Caco-2 (cell line): Measurements from ENCODE around the gene PDE9A. TPM values are rescaled to one million over a fixed set of nuclear protein-coding genes. Genes with fewer than 3 reads are reported as not detected.

Experiments
- BruUV-seq: library from RNA; stranded (reverse); fragments of 400-500 nt; replicated peaks from 2 replicates; lab custom pipeline; 2021; lab: Mats Ljungman, UMichigan
- CTCF ChIA-PET: fragments of 300-600 bp; sonication (Branson Sonifier 250); formaldehyde crosslinking; loops from one replicate; lab custom pipeline; 2022; ENCODE audit warnings: antibody characterized with exemption; lab: Charles Lee
- POLR2A ChIA-PET: fragments of 300-600 bp; sonication (Branson Sonifier 250); formaldehyde crosslinking; loops from one replicate; lab custom pipeline; 2022; ENCODE audit warnings: antibody characterized with exemption; lab: Charles Lee
- DNase-seq, 2 experiments: peaks; one replicate each; pipeline versions ENCODE4 v3.0.0 to v3.0.0-alpha.2; 2020 to 2022
- H3K27me3 ChIP-seq: replicated peaks from 2 replicates; pipeline ENCODE4 v1.6.0; 2011; ENCODE audit warnings: low read length; ENCODE audit not compliant: control insufficient read depth, insufficient read depth
- H3K36me3 ChIP-seq: 2 replicates; pipeline ENCODE4 v1.5.1; 2011; ENCODE audit warnings: low read length; ENCODE audit not compliant: control insufficient read depth, insufficient read depth
- H3K4me1 ChIP-seq: fragments of 250-450 bp; sonication (Bioruptor Pico); 2 replicates; pipeline ENCODE4 v1.5.1; 2020; ENCODE audit warnings: mild to moderate bottlenecking
- H3K4me3 ChIP-seq: 2 replicates; pipeline ENCODE4 v1.5.1; 2011; ENCODE audit warnings: low read depth, mild to moderate bottlenecking, control low read depth, low read length
- H3K9me3 ChIP-seq: fragments of 250-450 bp; sonication (Bioruptor Pico); 2 replicates; pipeline ENCODE4 v1.5.1; 2020; ENCODE audit warnings: mild to moderate bottlenecking, moderate library complexity
- H3K27ac Mint-ChIP-seq: one replicate; pipeline ENCODE4 v1.8.0; 2022; ENCODE audit warnings: mixed read lengths; ENCODE audit not compliant: unreplicated experiment
- H3K27me3 Mint-ChIP-seq: one replicate; pipeline ENCODE4 v1.8.0; 2022; ENCODE audit warnings: mixed read lengths; ENCODE audit not compliant: insufficient read depth, unreplicated experiment
- H3K36me3 Mint-ChIP-seq: one replicate; pipeline ENCODE4 v1.8.0; 2022; ENCODE audit warnings: mild to moderate bottlenecking, mixed read lengths; ENCODE audit not compliant: insufficient read depth, unreplicated experiment
- H3K4me1 Mint-ChIP-seq: one replicate; pipeline ENCODE4 v1.8.0; 2022; ENCODE audit warnings: low read depth, mixed read lengths; ENCODE audit not compliant: unreplicated experiment
- H3K4me3 Mint-ChIP-seq: one replicate; pipeline ENCODE4 v1.8.0; 2022; ENCODE audit warnings: mild to moderate bottlenecking, moderate library complexity, mixed read lengths; ENCODE audit not compliant: unreplicated experiment
- H3K9me3 Mint-ChIP-seq: one replicate; pipeline ENCODE4 v1.8.0; 2022; ENCODE audit warnings: mixed read lengths; ENCODE audit not compliant: unreplicated experiment
- intact Hi-C: fragments of 100-400 bp; cut with micrococcal nuclease; formaldehyde crosslinking; loops from one replicate; pipeline ENCODE4 v1.10.0; 2022; ENCODE audit not compliant: unreplicated experiment
- total RNA-seq: library from RNA; stranded (reverse); gene quantifications from 2 replicates; pipeline ENCODE4 v1.2.3, GENCODE V29; 2022
- TF ChIP-seq, protein P1 (sequence below), 2 experiments: fragments of 200-600 bp in 1 of 2; IDR thresholded peaks; 1 replicate in 1 of 2; 2 replicates in 1 of 2; pipeline versions ENCODE4 v1.5.1 to v1.8.0; 2011 to 2022; ENCODE audit warnings: antibody characterized with exemption in 1 of 2, control low read depth in 1 of 2, inconsistent platforms in 1 of 2, low read depth in 1 of 2, low read length in 1 of 2, mild to moderate bottlenecking in 1 of 2, moderate library complexity in 1 of 2; ENCODE audit not compliant: insufficient read depth in 1 of 2, severe bottlenecking in 1 of 2, unreplicated experiment in 1 of 2

The PDE9A gene
- total RNA-seq, 1 experiment from 2014 or later, result 9.7 TPM

DNA sequence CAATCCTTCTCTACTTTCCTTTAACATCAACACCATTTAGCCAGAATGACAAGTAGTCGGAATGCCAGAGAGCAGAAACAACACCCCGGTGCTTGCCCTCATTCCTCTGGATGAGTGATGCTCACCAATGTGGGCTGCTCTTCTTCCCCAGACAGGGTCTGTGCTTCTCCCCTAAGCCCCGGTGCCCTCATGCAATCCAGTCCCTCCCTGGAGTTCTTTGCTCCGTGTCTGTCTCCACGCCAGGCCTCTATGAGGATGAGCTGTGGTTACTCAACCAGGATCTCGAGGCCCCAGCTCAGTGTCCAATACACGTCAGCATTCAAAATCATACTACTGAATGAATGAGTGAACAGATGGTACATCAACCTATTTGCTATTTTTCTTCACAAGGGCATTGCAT, 29.7 kb upstream of the PDE9A start:
- no peaks in the 10 kb centered on the region for H3K27me3 Mint-ChIP-seq

GRCh38 chr21:42624095-42624790, 29.2 kb upstream of the PDE9A start:
- DNase-seq, result peak; percentile 60 to 68
- peaks cover 22% of the 10 kb centered on the region for H3K4me1 ChIP-seq
- intact Hi-C loops, result no loop called here
- no peaks in the 10 kb centered on the region; the same call in 1 of the 2 replicates for H3K9me3 ChIP-seq
- Mint-ChIP-seq H3K4me1 (peaks cover 14% of the 10 kb centered on the region), H3K27ac (peak overlapping the region; percentile 78), H3K4me3 (peak overlapping the region; percentile 61), H3K27me3 (no peaks in the 10 kb centered on the region), H3K36me3 (no peaks in the 10 kb centered on the region), H3K9me3 (no peaks in the 10 kb centered on the region)
- no peaks in the 10 kb centered on the region for H3K27me3 ChIP-seq
- CTCF ChIA-PET, result interaction anchor here (0.8 kb wide), 1 partner anchor 30 kb away, joined by 4 read pairs; no protein-coding TSS in a partner anchor
- no peak overlapping the region for H3K4me3 ChIP-seq
- H3K36me3 ChIP-seq, result no peaks in the 10 kb centered on the region
- TF ChIP-seq, protein P1, sequence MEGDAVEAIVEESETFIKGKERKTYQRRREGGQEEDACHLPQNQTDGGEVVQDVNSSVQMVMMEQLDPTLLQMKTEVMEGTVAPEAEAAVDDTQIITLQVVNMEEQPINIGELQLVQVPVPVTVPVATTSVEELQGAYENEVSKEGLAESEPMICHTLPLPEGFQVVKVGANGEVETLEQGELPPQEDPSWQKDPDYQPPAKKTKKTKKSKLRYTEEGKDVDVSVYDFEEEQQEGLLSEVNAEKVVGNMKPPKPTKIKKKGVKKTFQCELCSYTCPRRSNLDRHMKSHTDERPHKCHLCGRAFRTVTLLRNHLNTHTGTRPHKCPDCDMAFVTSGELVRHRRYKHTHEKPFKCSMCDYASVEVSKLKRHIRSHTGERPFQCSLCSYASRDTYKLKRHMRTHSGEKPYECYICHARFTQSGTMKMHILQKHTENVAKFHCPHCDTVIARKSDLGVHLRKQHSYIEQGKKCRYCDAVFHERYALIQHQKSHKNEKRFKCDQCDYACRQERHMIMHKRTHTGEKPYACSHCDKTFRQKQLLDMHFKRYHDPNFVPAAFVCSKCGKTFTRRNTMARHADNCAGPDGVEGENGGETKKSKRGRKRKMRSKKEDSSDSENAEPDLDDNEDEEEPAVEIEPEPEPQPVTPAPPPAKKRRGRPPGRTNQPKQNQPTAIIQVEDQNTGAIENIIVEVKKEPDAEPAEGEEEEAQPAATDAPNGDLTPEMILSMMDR (IDR thresholded peaks at IDR 0.05; ENCODE audit: insufficient read depth in 1 of 2, low read depth in 1 of 2, low read length in 1 of 2, severe bottlenecking in 1 of 2, unreplicated experiment in 1 of 2), result no peak
- POLR2A ChIA-PET, result no interaction called here
- no TSS peak for BruUV-seq

More for the DNA sequence above, 29.7 kb upstream of the PDE9A start:
- POLR2A ChIA-PET, result no interaction called here
- intact Hi-C loops, result no loop called here
- Histone ChIP-seq H3K9me3 (no peaks in the 10 kb centered on the region; the same call in 1 of the 2 replicates), H3K36me3 (no peaks in the 10 kb centered on the region), H3K4me1 (peaks cover 22% of the 10 kb centered on the region), H3K27me3 (no peaks in the 10 kb centered on the region), H3K4me3 (no peak overlapping the region)
- H3K36me3 Mint-ChIP-seq, result no peaks in the 10 kb centered on the region
- CTCF ChIA-PET, result no interaction called here
- peak overlapping the region; percentile 78 for H3K27ac Mint-ChIP-seq
- H3K4me1 Mint-ChIP-seq, result peaks cover 14% of the 10 kb centered on the region
- TF ChIP-seq, protein P1 (IDR thresholded peaks at IDR 0.05; ENCODE audit: insufficient read depth in 1 of 2, low read depth in 1 of 2, low read length in 1 of 2, severe bottlenecking in 1 of 2, unreplicated experiment in 1 of 2), result no peak
- H3K9me3 Mint-ChIP-seq, result no peaks in the 10 kb centered on the region
- peak overlapping the region; percentile 61 for H3K4me3 Mint-ChIP-seq
- no TSS peak for BruUV-seq
- DNase-seq, result no peak

- H3K27ac Mint-ChIP-seq, result peak overlapping the region; percentile 78
- peaks cover 22% of the 10 kb centered on the region for H3K4me1 ChIP-seq
- no peak for DNase-seq
- H3K9me3 ChIP-seq, result no peaks in the 10 kb centered on the region; the same call in 1 of the 2 replicates
- no peaks in the 10 kb centered on the region for H3K36me3 Mint-ChIP-seq
- CTCF ChIA-PET, result interaction anchor here (0.8 to 1.3 kb wide), 2 partner anchors 29 to 32 kb away, joined by 4 to 5 read pairs; no protein-coding TSS in a partner anchor
- no peaks in the 10 kb centered on the region for H3K36me3 ChIP-seq
- intact Hi-C loops, result no loop called here
- BruUV-seq, result no TSS peak
- H3K27me3 ChIP-seq, result no peaks in the 10 kb centered on the region
- no peak overlapping the region for H3K4me3 ChIP-seq
- peak overlapping the region; percentile 61 for H3K4me3 Mint-ChIP-seq
- peaks cover 14% of the 10 kb centered on the region for H3K4me1 Mint-ChIP-seq
- POLR2A ChIA-PET, result no interaction called here
- no peaks in the 10 kb centered on the region for H3K27me3 Mint-ChIP-seq
- H3K9me3 Mint-ChIP-seq, result no peaks in the 10 kb centered on the region
- TF ChIP-seq, protein P1 (IDR thresholded peaks at IDR 0.05; ENCODE audit: insufficient read depth in 1 of 2, low read depth in 1 of 2, low read length in 1 of 2, severe bottlenecking in 1 of 2, unreplicated experiment in 1 of 2), result no peak
Measured at GRCh38 chr21:42624936-42625335, 28.5 kb upstream of the PDE9A start.
